Duodenal mucosa (tissue), 2 donors: Measurements from ENCODE around the gene ELN.

ENCODE experiments used
- H3K27ac ChIP-seq: one replicate; pipeline ENCODE4 v1.7.0; 2013; ENCODE audit warnings: low read depth, low read length
- H3K27me3 ChIP-seq, 2 donors: one replicate each; pipeline ENCODE4 v1.7.0; 2013; ENCODE audit warnings: low read length in 2 of 2, control low read depth in 1 of 2; ENCODE audit not compliant: insufficient read depth in 2 of 2, control insufficient read depth in 1 of 2
- H3K36me3 ChIP-seq, 2 donors: one replicate each; pipeline ENCODE4 v1.7.0; 2013; ENCODE audit warnings: low read length in 2 of 2, control low read depth in 1 of 2; ENCODE audit not compliant: insufficient read depth in 2 of 2, control insufficient read depth in 1 of 2
- H3K4me1 ChIP-seq, 2 donors: one replicate each; pipeline ENCODE4 v1.7.0; 2013; ENCODE audit warnings: low read length in 2 of 2, control low read depth in 1 of 2; ENCODE audit not compliant: insufficient read depth in 2 of 2, control insufficient read depth in 1 of 2
- H3K4me3 ChIP-seq, 2 donors: one replicate each; pipeline ENCODE4 v1.7.0; 2013; ENCODE audit warnings: low read length in 2 of 2, low read depth in 1 of 2
- H3K9ac ChIP-seq, 2 donors: one replicate each; pipeline ENCODE4 v1.7.0; 2013; ENCODE audit warnings: low read length in 2 of 2, low read depth in 1 of 2
- H3K9me3 ChIP-seq, 2 donors: one replicate each; pipeline ENCODE4 v1.7.0; 2013; ENCODE audit warnings: low read length in 2 of 2, control low read depth in 1 of 2; ENCODE audit not compliant: control insufficient read depth in 1 of 2

Gene ELN

GRCh38 chr7:74000489-74001149, 27.4 kb upstream of the ELN start:
- no peak overlapping the region for H3K4me3 ChIP-seq

GRCh38 chr7:74001150-74001494, 26.9 kb upstream of the ELN start:
- H3K9ac ChIP-seq, result no peak overlapping the region
- peaks cover 4% of the 10 kb centered on the region in 2 donors for H3K4me1 ChIP-seq
- no peaks in the 10 kb centered on the region for H3K9me3 ChIP-seq
- no peak overlapping the region for H3K27ac ChIP-seq
- no peaks in the 10 kb centered on the region for H3K36me3 ChIP-seq
- H3K4me3 ChIP-seq, result no peak overlapping the region
- no peaks in the 10 kb centered on the region for H3K27me3 ChIP-seq

More at GRCh38 chr7:74000489-74001149, 27.4 kb upstream of the ELN start:
- Histone ChIP-seq H3K9me3 (peaks cover 0 to under 1% of the 10 kb centered on the region in 2 donors), H3K9ac (no peak overlapping the region), H3K4me1 (peaks cover 4% of the 10 kb centered on the region in 2 donors), H3K27me3 (no peaks in the 10 kb centered on the region), H3K27ac (no peak overlapping the region), H3K36me3 (no peaks in the 10 kb centered on the region)

GRCh38 chr7:74002474-74003017, 25.4 kb upstream of the ELN start:
- H3K4me1 ChIP-seq, result peaks cover 7 to 14% of the 10 kb centered on the region in 2 donors
- no peak overlapping the region for H3K27ac ChIP-seq
- H3K4me3 ChIP-seq, result no peak overlapping the region
- no peaks in the 10 kb centered on the region for H3K9me3 ChIP-seq
- H3K27me3 ChIP-seq, result no peaks in the 10 kb centered on the region
- H3K36me3 ChIP-seq, result no peaks in the 10 kb centered on the region
- H3K9ac ChIP-seq, result no peak overlapping the region

GRCh38 chr7:74003621-74004020, 24.4 kb upstream of the ELN start:
- Histone ChIP-seq H3K36me3 (no peaks in the 10 kb centered on the region), H3K4me1 (peaks cover 3 to 14% of the 10 kb centered on the region in 2 donors), H3K27me3 (no peaks in the 10 kb centered on the region), H3K9me3 (no peaks in the 10 kb centered on the region), H3K9ac (no peak overlapping the region), H3K4me3 (no peak overlapping the region), H3K27ac (no peak overlapping the region)

DNA sequence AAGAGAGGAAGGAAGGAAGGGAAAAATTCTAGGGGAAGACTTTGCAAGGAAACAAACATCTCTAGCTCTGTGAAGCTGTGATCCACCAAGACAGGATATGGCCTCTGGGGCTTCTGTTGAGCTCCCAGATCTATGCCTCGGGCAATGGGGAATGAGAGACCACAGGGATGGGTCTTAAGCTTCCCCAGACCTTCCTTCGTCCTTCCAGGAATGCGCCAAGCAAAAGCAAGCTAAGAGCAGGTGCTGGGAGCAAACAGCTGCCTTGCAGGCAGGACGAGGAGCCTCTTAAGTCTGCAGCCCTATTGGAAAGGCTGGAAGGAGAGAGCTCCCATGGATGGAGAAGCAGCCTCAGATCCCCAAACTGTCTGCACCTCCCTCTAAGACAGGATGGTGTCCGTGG, 21.9 kb upstream of the ELN start:
- Histone ChIP-seq H3K9ac (no peak overlapping the region), H3K9me3 (no peaks in the 10 kb centered on the region), H3K4me3 (no peak overlapping the region), H3K36me3 (no peaks in the 10 kb centered on the region), H3K4me1 (peaks cover 3 to 14% of the 10 kb centered on the region in 2 donors), H3K27ac (no peak overlapping the region), H3K27me3 (no peaks in the 10 kb centered on the region)

GRCh38 chr7:74006451-74007241, 21.3 kb upstream of the ELN start:
- Histone ChIP-seq H3K4me1 (peaks cover 3 to 14% of the 10 kb centered on the region in 2 donors), H3K4me3 (no peak overlapping the region), H3K27ac (no peak overlapping the region), H3K9ac (no peak overlapping the region), H3K27me3 (no peaks in the 10 kb centered on the region), H3K36me3 (no peaks in the 10 kb centered on the region), H3K9me3 (no peaks in the 10 kb centered on the region)

GRCh38 chr7:74007242-74007567, 20.8 kb upstream of the ELN start:
- Histone ChIP-seq H3K27ac (no peak overlapping the region), H3K9me3 (no peaks in the 10 kb centered on the region)

GRCh38 chr7:74008687-74009086, 19.3 kb upstream of the ELN start:
- Histone ChIP-seq H3K4me3 (no peak overlapping the region), H3K36me3 (no peaks in the 10 kb centered on the region), H3K4me1 (peaks cover 3 to 10% of the 10 kb centered on the region in 2 donors), H3K9me3 (no peaks in the 10 kb centered on the region), H3K27ac (no peak overlapping the region), H3K27me3 (no peaks in the 10 kb centered on the region), H3K9ac (no peak overlapping the region)

More at GRCh38 chr7:74007242-74007567, 20.8 kb upstream of the ELN start:
- H3K4me3 ChIP-seq, result no peak overlapping the region
- no peaks in the 10 kb centered on the region for H3K27me3 ChIP-seq
- peaks cover 3 to 13% of the 10 kb centered on the region in 2 donors for H3K4me1 ChIP-seq
- no peak overlapping the region for H3K9ac ChIP-seq
- H3K36me3 ChIP-seq, result no peaks in the 10 kb centered on the region

- Histone ChIP-seq H3K9me3 (no peaks in the 10 kb centered on the region), H3K27me3 (no peaks in the 10 kb centered on the region), H3K4me1 (peaks cover 3 to 13% of the 10 kb centered on the region in 2 donors), H3K36me3 (no peaks in the 10 kb centered on the region), H3K4me3 (no peak overlapping the region), H3K9ac (no peak overlapping the region), H3K27ac (no peak overlapping the region)
Observed at GRCh38 chr7:74009719-74010118, 18.3 kb upstream of the ELN start.

DNA sequence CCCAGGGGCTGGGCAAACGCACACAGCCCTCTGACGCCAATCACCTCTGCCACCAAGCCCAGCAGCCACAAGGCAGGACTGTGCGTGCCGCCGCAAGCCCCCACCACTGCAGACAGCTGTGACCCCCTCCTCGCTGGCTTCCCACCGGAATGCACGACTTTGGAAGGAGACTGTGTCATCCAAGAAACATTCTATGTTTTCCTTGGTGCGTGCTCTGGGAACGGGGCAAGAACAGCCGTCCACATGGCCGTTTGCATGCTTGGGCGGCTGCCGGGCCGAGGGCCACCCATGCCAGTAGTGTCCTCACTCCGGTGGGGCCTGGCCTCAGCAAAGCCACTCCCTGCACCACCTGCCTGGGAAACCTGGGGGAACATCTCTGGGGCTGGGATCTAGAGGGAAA, 17.6 kb upstream of the ELN start:
- Histone ChIP-seq H3K9ac (no peak overlapping the region), H3K4me3 (no peak overlapping the region), H3K9me3 (no peaks in the 10 kb centered on the region), H3K27me3 (no peaks in the 10 kb centered on the region), H3K36me3 (no peaks in the 10 kb centered on the region), H3K4me1 (peaks cover 3 to 13% of the 10 kb centered on the region in 2 donors), H3K27ac (no peak overlapping the region)
